Upper lobe of right lung (tissue), 1 donor: ENCODE measurements around the gene ZNF469. TPM values are rescaled to one million over a fixed set of nuclear protein-coding genes. Genes with fewer than 3 reads are reported as not detected.

Experiments
- ATAC-seq: fragments of 200-7000 bp; cut with Tn5 transposase; one replicate; pipeline ENCODE4 v1.9.1; 2020; ENCODE audit warnings: mild to moderate bottlenecking, moderate library complexity
- DNase-seq: peaks from one replicate; pipeline ENCODE4 v3.0.0-alpha.2; 2020
- H3K27ac ChIP-seq: fragments of 200-600 bp; one replicate; pipeline ENCODE4 v1.8.0; 2022
- H3K27me3 ChIP-seq: fragments of 200-600 bp; one replicate; pipeline ENCODE4 v1.8.0; 2022; ENCODE audit warnings: mild to moderate bottlenecking
- H3K36me3 ChIP-seq: fragments of 200-600 bp; one replicate; pipeline ENCODE4 v1.8.0; 2022
- H3K4me1 ChIP-seq: fragments of 200-600 bp; one replicate; pipeline ENCODE4 v1.8.0; 2022
- H3K4me3 ChIP-seq: fragments of 200-600 bp; one replicate; pipeline ENCODE4 v1.8.0; 2022; ENCODE audit warnings: mild to moderate bottlenecking
- H3K9me3 ChIP-seq: fragments of 200-600 bp; one replicate; pipeline ENCODE4 v1.8.0; 2022
- intact Hi-C: fragments of 100-400 bp; cut with DNase I; formaldehyde crosslinking; loops from one replicate; pipeline ENCODE4 v1.11.0; 2022
- total RNA-seq: library from RNA; stranded (reverse); fragmentation: NEBNext Ultra II Directional; extraction: Animal tissue kit (Norgen Biotek cat#: 25700); gene quantifications from one replicate; pipeline ENCODE4 v1.2.1, GENCODE V29; 2021
- TF ChIP-seq, protein P1 (sequence below): fragments of 200-600 bp; IDR thresholded peaks from one replicate; pipeline ENCODE4 v1.8.0; 2022; ENCODE audit warnings: antibody characterized with exemption
- donor health status: DM: no; HTN: yes; CAD: no; lungs with severe emphysema.

Gene ZNF469
- total RNA-seq, 1 donor from 2014 or later, result 2.1 TPM

DNA sequence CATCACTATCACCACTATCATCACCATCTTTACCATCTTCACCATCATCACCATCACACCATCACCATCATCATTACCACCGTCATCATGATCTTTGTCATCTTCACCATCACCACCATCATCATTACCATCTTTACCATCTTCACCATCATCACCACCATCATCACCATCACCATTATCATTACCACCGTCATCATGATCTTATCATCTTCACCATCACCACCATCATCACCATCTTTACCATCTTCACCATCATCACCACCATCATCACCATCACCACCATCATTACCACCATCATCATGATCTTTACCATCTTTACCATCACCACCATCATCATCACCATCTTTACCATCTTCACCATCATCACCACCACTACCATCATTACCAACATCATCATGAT is 10.2 kb upstream of the ZNF469 start:
- H3K27ac ChIP-seq, result no peak overlapping the region
- H3K9me3 ChIP-seq, result no peaks in the 10 kb centered on the region
- no peaks in the 10 kb centered on the region for H3K36me3 ChIP-seq
- TF ChIP-seq, protein P1, sequence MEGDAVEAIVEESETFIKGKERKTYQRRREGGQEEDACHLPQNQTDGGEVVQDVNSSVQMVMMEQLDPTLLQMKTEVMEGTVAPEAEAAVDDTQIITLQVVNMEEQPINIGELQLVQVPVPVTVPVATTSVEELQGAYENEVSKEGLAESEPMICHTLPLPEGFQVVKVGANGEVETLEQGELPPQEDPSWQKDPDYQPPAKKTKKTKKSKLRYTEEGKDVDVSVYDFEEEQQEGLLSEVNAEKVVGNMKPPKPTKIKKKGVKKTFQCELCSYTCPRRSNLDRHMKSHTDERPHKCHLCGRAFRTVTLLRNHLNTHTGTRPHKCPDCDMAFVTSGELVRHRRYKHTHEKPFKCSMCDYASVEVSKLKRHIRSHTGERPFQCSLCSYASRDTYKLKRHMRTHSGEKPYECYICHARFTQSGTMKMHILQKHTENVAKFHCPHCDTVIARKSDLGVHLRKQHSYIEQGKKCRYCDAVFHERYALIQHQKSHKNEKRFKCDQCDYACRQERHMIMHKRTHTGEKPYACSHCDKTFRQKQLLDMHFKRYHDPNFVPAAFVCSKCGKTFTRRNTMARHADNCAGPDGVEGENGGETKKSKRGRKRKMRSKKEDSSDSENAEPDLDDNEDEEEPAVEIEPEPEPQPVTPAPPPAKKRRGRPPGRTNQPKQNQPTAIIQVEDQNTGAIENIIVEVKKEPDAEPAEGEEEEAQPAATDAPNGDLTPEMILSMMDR, result no peak
- DNase-seq (no peak), ATAC-seq (no peak)
- intact Hi-C loops, result no loop called here
- no peaks in the 10 kb centered on the region for H3K4me1 ChIP-seq
- no peaks in the 10 kb centered on the region for H3K27me3 ChIP-seq
- no peak overlapping the region for H3K4me3 ChIP-seq

DNA sequence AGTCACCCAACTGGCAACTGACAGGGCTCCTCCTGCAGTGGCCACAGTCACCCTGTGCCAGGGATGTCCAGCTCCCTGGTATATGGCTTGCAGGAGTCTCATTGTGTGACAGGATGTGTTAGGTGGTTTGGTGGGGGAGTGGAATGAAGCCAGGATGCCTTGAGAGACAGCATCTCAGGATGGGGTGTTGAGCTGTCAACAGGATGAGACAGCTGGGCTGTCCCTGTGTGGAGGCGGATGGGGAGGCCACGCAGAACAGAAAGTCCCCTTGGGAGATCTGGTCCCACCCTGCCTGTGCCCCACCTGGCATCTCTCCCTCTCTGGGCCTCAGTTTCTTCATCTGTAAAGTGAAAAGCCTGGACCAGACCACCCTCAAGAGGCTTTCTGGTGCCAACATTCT is 9.5 kb upstream of the ZNF469 start:
- H3K4me3 ChIP-seq, result no peak overlapping the region
- H3K9me3 ChIP-seq, result no peaks in the 10 kb centered on the region
- no peaks in the 10 kb centered on the region for H3K27me3 ChIP-seq
- no peak for ATAC-seq
- no peak overlapping the region for H3K27ac ChIP-seq
- peak; percentile 21 for DNase-seq
- intact Hi-C loops, result no loop called here
- TF ChIP-seq, protein P1, result no peak
- H3K36me3 ChIP-seq, result no peaks in the 10 kb centered on the region
- H3K4me1 ChIP-seq, result no peaks in the 10 kb centered on the region

DNA sequence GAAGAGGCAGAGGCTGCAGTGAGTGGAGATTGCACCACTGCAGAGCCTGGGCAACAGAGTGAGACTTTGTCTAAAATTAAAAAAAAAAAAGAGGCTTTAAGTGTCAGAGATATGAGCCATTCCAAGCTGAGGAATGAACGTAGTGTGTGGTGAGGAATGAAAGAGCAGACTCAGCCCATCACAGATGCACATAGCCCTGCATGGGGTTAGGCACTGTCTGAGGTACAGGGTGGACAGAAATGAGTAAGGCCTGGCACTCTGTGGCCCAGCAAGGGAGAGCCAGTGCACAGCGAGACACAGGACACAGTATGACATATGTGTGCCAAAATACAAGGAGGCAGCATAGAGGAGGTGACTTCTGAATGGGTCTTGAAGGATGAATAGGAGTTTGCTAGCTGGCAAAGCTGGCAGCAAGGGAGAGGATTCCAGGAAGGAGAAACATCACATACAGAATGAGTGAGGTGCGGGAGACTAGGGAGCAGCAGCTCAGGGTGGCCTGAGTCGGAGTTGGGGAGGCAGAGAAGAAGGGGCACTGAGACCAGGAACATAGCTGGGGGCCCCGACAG is 8.7 kb upstream of the ZNF469 start:
- intact Hi-C loops, result no loop called here
- Histone ChIP-seq H3K27me3 (peaks cover 5% of the 10 kb centered on the region), H3K4me1 (no peaks in the 10 kb centered on the region), H3K9me3 (no peaks in the 10 kb centered on the region), H3K36me3 (no peaks in the 10 kb centered on the region), H3K27ac (no peak overlapping the region), H3K4me3 (no peak overlapping the region)
- DNase-seq, result no peak
- ATAC-seq, result no peak
- TF ChIP-seq, protein P1, result no peak

DNA sequence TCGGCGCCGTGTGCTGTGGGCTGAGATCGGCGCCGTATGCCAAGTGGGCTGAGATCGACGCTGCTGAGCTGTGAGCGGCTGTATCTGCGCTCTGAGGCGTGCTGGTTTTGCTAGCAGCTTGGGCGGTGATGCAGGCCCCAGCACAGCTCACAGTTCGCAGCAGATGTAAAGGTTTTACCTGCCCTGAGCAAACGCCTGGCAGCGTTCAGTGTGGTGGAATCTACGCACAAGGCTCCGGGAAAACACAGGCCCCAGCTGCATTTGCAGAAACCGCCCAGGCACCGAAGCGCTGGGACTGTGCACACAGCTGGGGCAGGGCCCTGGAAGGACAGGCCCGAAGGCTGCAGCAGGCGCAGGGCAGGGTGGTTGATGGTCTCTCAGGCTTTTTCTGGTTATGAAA is 8.0 kb upstream of the ZNF469 start:
- H3K4me3 ChIP-seq, result no peak overlapping the region
- ATAC-seq, result no peak
- no peak overlapping the region for H3K27ac ChIP-seq
- TF ChIP-seq, protein P1, result no peak
- peaks cover 5% of the 10 kb centered on the region for H3K27me3 ChIP-seq
- intact Hi-C loops, result no loop called here
- peak; percentile 47 for DNase-seq
- no peaks in the 10 kb centered on the region for H3K9me3 ChIP-seq
- H3K36me3 ChIP-seq, result no peaks in the 10 kb centered on the region
- H3K4me1 ChIP-seq, result no peaks in the 10 kb centered on the region

DNA sequence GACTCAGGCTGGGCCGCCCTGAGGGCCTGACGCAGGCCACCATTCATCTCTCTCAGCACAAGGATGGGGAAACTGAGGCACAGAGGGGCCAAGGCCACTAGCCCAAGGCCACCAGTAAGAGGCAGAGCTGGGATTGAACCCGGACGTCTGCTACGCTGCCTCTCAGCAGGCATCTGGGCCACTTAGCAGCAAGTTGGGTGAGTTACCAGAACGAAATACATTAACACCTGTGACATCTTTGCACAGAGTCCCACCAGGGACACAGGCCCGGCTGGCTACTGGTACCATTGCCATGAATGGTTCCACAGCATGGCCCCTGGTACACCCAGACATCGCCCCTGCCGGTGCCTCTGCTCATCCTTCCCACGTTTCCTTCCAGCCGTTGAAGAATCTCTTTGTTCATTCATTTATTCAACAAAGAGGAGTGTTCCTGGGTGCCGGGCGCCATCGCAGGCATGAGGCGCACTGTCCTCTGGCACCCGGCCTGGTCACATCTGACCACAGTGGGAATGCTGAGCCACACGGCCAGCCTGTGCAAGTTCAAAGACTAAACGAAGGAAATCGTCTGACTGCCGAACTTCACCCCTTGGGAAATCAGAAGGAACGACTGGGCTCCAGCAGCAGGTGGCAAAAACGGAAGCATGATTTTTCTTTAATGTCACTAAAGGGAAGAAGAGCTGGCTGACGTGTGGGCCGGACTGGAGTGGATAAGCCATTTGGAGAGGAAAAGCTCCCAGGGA is 7.4 kb upstream of the ZNF469 start:
- Histone ChIP-seq H3K9me3 (no peaks in the 10 kb centered on the region), H3K27me3 (peaks cover 5% of the 10 kb centered on the region), H3K4me3 (no peak overlapping the region), H3K27ac (no peak overlapping the region), H3K4me1 (no peaks in the 10 kb centered on the region), H3K36me3 (no peaks in the 10 kb centered on the region)
- DNase-seq, result peak; percentile 51
- intact Hi-C loops, result no loop called here
- no peak for ATAC-seq
- TF ChIP-seq, protein P1, result no peak
